ENCODE results near the gene TMEM123.

Gene TMEM123

GRCh38 chr11:102423936-102424335 lies 28.6 kb downstream of the TMEM123 start:
- Histone ChIP-seq H3K4me3 (ENCODE audit: low read length in 2 of 2) (no peak overlapping the region), H3K9ac (ENCODE audit: low read length in 2 of 2) (no peak overlapping the region), H3K27ac (ENCODE audit: low read length) (no peak overlapping the region), H3K36me3 (ENCODE audit: control insufficient read depth in 2 of 2, insufficient read depth in 2 of 2, low read length in 2 of 2) (no peaks in the 10 kb centered on the region), H3K27me3 (ENCODE audit: control insufficient read depth in 1 of 2, insufficient read depth in 2 of 2, low read length in 2 of 2) (no peaks in the 10 kb centered on the region), H3K4me1 (ENCODE audit: control insufficient read depth, insufficient read depth, low read length) (peaks cover 10% of the 10 kb centered on the region), H3K9me3 (ENCODE audit: control insufficient read depth in 2 of 2, low read length in 2 of 2) (no peaks in the 10 kb centered on the region)

- Histone ChIP-seq H3K36me3 (ENCODE audit: control insufficient read depth in 2 of 2, insufficient read depth in 2 of 2, low read length in 2 of 2) (no peaks in the 10 kb centered on the region), H3K27ac (ENCODE audit: low read length) (no peak overlapping the region), H3K4me1 (ENCODE audit: control insufficient read depth, insufficient read depth, low read length) (peaks cover 10% of the 10 kb centered on the region), H3K4me3 (ENCODE audit: low read length in 2 of 2) (no peak overlapping the region), H3K9ac (ENCODE audit: low read length in 2 of 2) (no peak overlapping the region), H3K27me3 (ENCODE audit: control insufficient read depth in 1 of 2, insufficient read depth in 2 of 2, low read length in 2 of 2) (no peaks in the 10 kb centered on the region), H3K9me3 (ENCODE audit: control insufficient read depth in 2 of 2, low read length in 2 of 2) (no peaks in the 10 kb centered on the region)
Observed at GRCh38 chr11:102422817-102423712, 29.5 kb downstream of the TMEM123 start.

DNA sequence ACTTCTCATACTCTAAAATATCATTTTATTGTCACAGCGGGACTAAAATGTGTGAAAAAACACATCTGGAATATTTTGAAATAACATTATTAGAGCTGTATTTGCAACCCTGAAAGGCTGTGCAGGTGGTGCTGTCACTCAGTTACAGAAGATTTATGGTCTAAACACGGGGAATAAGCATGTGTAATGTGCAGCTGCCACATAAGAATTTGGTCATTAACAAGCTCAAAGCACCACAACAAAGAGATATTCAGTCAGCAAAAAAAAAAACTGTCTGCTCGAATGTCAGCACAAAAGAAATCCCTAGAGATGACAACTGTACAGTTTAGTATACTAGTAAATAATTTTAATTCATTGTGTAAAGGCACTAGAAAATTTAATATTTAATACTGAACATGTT lies 31.3 kb downstream of the TMEM123 start:
- H3K27ac ChIP-seq (ENCODE audit: low read length): no peak overlapping the region
- no peaks in the 10 kb centered on the region for H3K27me3 ChIP-seq (ENCODE audit: control insufficient read depth in 1 of 2, insufficient read depth in 2 of 2, low read length in 2 of 2)
- H3K4me3 ChIP-seq (ENCODE audit: low read length in 2 of 2): no peak overlapping the region
- H3K36me3 ChIP-seq (ENCODE audit: control insufficient read depth in 2 of 2, insufficient read depth in 2 of 2, low read length in 2 of 2): no peaks in the 10 kb centered on the region
- H3K4me1 ChIP-seq (ENCODE audit: control insufficient read depth, insufficient read depth, low read length): peaks cover 10% of the 10 kb centered on the region
- H3K9me3 ChIP-seq (ENCODE audit: control insufficient read depth in 2 of 2, low read length in 2 of 2): no peaks in the 10 kb centered on the region
- no peak overlapping the region for H3K9ac ChIP-seq (ENCODE audit: low read length in 2 of 2)

DNA sequence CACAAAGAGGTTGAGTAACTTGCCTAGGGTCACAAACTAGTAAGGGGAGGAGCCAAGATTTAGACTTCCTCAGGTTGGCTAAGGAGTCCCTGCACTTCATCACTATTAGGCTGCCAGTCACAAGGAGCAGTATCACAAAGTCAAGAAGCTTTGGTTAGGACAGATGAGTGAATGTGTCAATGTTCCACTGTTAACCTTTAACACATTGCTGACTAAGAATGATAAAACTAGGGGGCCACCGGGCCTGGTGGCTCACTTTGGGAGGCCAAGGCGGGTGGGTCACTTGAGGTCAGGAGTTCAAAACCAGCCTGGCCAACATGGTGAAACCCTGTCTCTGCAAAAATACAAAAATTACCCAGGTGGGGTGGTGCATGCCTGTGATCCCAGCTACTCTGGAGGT lies 32.0 kb downstream of the TMEM123 start:
- Histone ChIP-seq H3K27me3 (ENCODE audit: control insufficient read depth in 1 of 2, insufficient read depth in 2 of 2, low read length in 2 of 2) (no peaks in the 10 kb centered on the region), H3K9ac (ENCODE audit: low read length in 2 of 2) (no peak overlapping the region), H3K9me3 (ENCODE audit: control insufficient read depth in 2 of 2, low read length in 2 of 2) (no peaks in the 10 kb centered on the region), H3K27ac (ENCODE audit: low read length) (no peak overlapping the region), H3K4me3 (ENCODE audit: low read length in 2 of 2) (no peak overlapping the region), H3K36me3 (ENCODE audit: control insufficient read depth in 2 of 2, insufficient read depth in 2 of 2, low read length in 2 of 2) (no peaks in the 10 kb centered on the region), H3K4me1 (ENCODE audit: control insufficient read depth, insufficient read depth, low read length) (peaks cover 10% of the 10 kb centered on the region)

DNA sequence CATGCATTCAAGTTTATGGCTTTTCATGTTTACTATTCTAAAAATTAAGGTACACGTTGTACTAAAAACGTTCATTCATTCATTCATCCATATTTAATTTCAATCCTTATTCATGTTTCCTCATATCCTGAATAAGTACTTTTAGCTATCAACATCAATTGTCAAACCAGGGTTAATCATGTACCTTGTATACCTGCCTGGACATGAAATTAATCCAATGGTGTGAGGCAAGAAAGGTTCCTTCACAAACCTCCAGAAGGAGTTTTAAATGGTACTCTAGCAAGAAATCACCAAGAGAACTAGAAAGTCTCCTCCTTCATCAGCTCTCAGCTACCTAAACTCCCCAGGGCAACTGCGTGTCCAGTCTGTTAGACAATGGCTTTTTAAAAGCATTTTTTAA lies 33.4 kb downstream of the TMEM123 start:
- Histone ChIP-seq H3K36me3 (ENCODE audit: control insufficient read depth in 2 of 2, insufficient read depth in 2 of 2, low read length in 2 of 2) (no peaks in the 10 kb centered on the region), H3K4me1 (ENCODE audit: control insufficient read depth, insufficient read depth, low read length) (peaks cover 7% of the 10 kb centered on the region), H3K9me3 (ENCODE audit: control insufficient read depth in 2 of 2, low read length in 2 of 2) (no peaks in the 10 kb centered on the region), H3K4me3 (ENCODE audit: low read length in 2 of 2) (no peak overlapping the region), H3K27ac (ENCODE audit: low read length) (no peak overlapping the region), H3K27me3 (ENCODE audit: control insufficient read depth in 1 of 2, insufficient read depth in 2 of 2, low read length in 2 of 2) (no peaks in the 10 kb centered on the region), H3K9ac (ENCODE audit: low read length in 2 of 2) (no peak overlapping the region)

DNA sequence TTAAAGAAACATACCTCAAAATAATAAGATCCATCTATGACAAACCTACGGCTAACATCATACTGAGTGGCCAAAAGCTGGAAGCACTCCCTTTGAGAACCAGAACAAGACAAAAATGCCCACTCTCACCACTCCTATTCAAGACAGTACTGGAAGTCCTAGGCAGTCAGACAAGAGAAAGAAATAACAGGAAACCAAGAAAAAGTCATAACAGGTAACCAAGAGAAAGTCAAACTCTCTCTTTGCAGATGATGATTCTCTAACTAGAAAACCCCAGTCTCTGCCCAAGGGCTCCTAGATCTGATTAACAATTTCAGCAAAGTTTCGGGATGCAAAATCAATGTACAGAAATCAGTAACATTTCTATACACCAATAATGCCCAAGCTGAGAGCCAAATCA lies 35.6 kb downstream of the TMEM123 start:
- H3K4me3 ChIP-seq (ENCODE audit: low read length in 2 of 2): no peak overlapping the region
- no peaks in the 10 kb centered on the region for H3K4me1 ChIP-seq (ENCODE audit: control insufficient read depth, insufficient read depth, low read length)
- H3K36me3 ChIP-seq (ENCODE audit: control insufficient read depth in 2 of 2, insufficient read depth in 2 of 2, low read length in 2 of 2): no peaks in the 10 kb centered on the region
- H3K27ac ChIP-seq (ENCODE audit: low read length): no peak overlapping the region
- H3K9ac ChIP-seq (ENCODE audit: low read length in 2 of 2): no peak overlapping the region
- no peaks in the 10 kb centered on the region for H3K27me3 ChIP-seq (ENCODE audit: control insufficient read depth in 1 of 2, insufficient read depth in 2 of 2, low read length in 2 of 2)
- no peaks in the 10 kb centered on the region for H3K9me3 ChIP-seq (ENCODE audit: control insufficient read depth in 2 of 2, low read length in 2 of 2)

GRCh38 chr11:102415304-102415916 lies 37.2 kb downstream of the TMEM123 start:
- H3K4me3 ChIP-seq (ENCODE audit: low read length in 2 of 2): no peak overlapping the region
- no peak overlapping the region for H3K9ac ChIP-seq (ENCODE audit: low read length in 2 of 2)
- no peak overlapping the region for H3K27ac ChIP-seq (ENCODE audit: low read length)
- no peaks in the 10 kb centered on the region for H3K27me3 ChIP-seq (ENCODE audit: control insufficient read depth in 1 of 2, insufficient read depth in 2 of 2, low read length in 2 of 2)
- H3K9me3 ChIP-seq (ENCODE audit: control insufficient read depth in 2 of 2, low read length in 2 of 2): no peaks in the 10 kb centered on the region
- no peaks in the 10 kb centered on the region for H3K4me1 ChIP-seq (ENCODE audit: control insufficient read depth, insufficient read depth, low read length)
- no peaks in the 10 kb centered on the region for H3K36me3 ChIP-seq (ENCODE audit: control insufficient read depth in 2 of 2, insufficient read depth in 2 of 2, low read length in 2 of 2)

GRCh38 chr11:102414559-102414958 lies 38.0 kb downstream of the TMEM123 start:
- Histone ChIP-seq H3K4me3 (ENCODE audit: low read length in 2 of 2) (no peak overlapping the region), H3K36me3 (ENCODE audit: control insufficient read depth in 2 of 2, insufficient read depth in 2 of 2, low read length in 2 of 2) (no peaks in the 10 kb centered on the region), H3K27me3 (ENCODE audit: control insufficient read depth in 1 of 2, insufficient read depth in 2 of 2, low read length in 2 of 2) (no peaks in the 10 kb centered on the region), H3K9ac (ENCODE audit: low read length in 2 of 2) (no peak overlapping the region), H3K9me3 (ENCODE audit: control insufficient read depth in 2 of 2, low read length in 2 of 2) (no peaks in the 10 kb centered on the region), H3K4me1 (ENCODE audit: control insufficient read depth, insufficient read depth, low read length) (no peaks in the 10 kb centered on the region), H3K27ac (ENCODE audit: low read length) (no peak overlapping the region)

GRCh38 chr11:102413497-102413896 lies 39.1 kb downstream of the TMEM123 start:
- no peaks in the 10 kb centered on the region for H3K27me3 ChIP-seq (ENCODE audit: control insufficient read depth in 1 of 2, insufficient read depth in 2 of 2, low read length in 2 of 2)
- H3K9ac ChIP-seq (ENCODE audit: low read length in 2 of 2): no peak overlapping the region
- no peaks in the 10 kb centered on the region for H3K36me3 ChIP-seq (ENCODE audit: control insufficient read depth in 2 of 2, insufficient read depth in 2 of 2, low read length in 2 of 2)
- H3K9me3 ChIP-seq (ENCODE audit: control insufficient read depth in 2 of 2, low read length in 2 of 2): no peaks in the 10 kb centered on the region
- no peaks in the 10 kb centered on the region for H3K4me1 ChIP-seq (ENCODE audit: control insufficient read depth, insufficient read depth, low read length)
- H3K27ac ChIP-seq (ENCODE audit: low read length): no peak overlapping the region
- H3K4me3 ChIP-seq (ENCODE audit: low read length in 2 of 2): no peak overlapping the region

GRCh38 chr11:102411142-102411541 lies 41.4 kb downstream of the TMEM123 start:
- H3K36me3 ChIP-seq (ENCODE audit: control insufficient read depth in 2 of 2, insufficient read depth in 2 of 2, low read length in 2 of 2): peaks cover 0 to 1% of the 10 kb centered on the region in 2 donors
- H3K27me3 ChIP-seq (ENCODE audit: control insufficient read depth in 1 of 2, insufficient read depth in 2 of 2, low read length in 2 of 2): no peaks in the 10 kb centered on the region
- no peak overlapping the region for H3K9ac ChIP-seq (ENCODE audit: low read length in 2 of 2)
- H3K27ac ChIP-seq (ENCODE audit: low read length): no peak overlapping the region
- no peaks in the 10 kb centered on the region for H3K9me3 ChIP-seq (ENCODE audit: control insufficient read depth in 2 of 2, low read length in 2 of 2)
- H3K4me3 ChIP-seq (ENCODE audit: low read length in 2 of 2): no peak overlapping the region
- peaks cover 11% of the 10 kb centered on the region for H3K4me1 ChIP-seq (ENCODE audit: control insufficient read depth, insufficient read depth, low read length)

GRCh38 chr11:102410382-102410784 lies 42.2 kb downstream of the TMEM123 start:
- no peaks in the 10 kb centered on the region for H3K27me3 ChIP-seq (ENCODE audit: control insufficient read depth in 1 of 2, insufficient read depth in 2 of 2, low read length in 2 of 2)
- no peaks in the 10 kb centered on the region for H3K9me3 ChIP-seq (ENCODE audit: control insufficient read depth in 2 of 2, low read length in 2 of 2)
- no peak overlapping the region for H3K27ac ChIP-seq (ENCODE audit: low read length)
- H3K4me3 ChIP-seq (ENCODE audit: low read length in 2 of 2): no peak overlapping the region
- H3K9ac ChIP-seq (ENCODE audit: low read length in 2 of 2): no peak overlapping the region
- peaks cover 11% of the 10 kb centered on the region for H3K4me1 ChIP-seq (ENCODE audit: control insufficient read depth, insufficient read depth, low read length)
- H3K36me3 ChIP-seq (ENCODE audit: control insufficient read depth in 2 of 2, insufficient read depth in 2 of 2, low read length in 2 of 2): peaks cover 0 to 4% of the 10 kb centered on the region in 2 donors

Data from stomach smooth muscle (tissue), 2 donors.